Liver (tissue), 9 donors: Measurements from ENCODE around the gene ANGPT4. TPM values are rescaled to one million over a fixed set of nuclear protein-coding genes. Genes with fewer than 3 reads are reported as not detected.

Source experiments
- DNase-seq: peaks from one replicate; pipeline ENCODE4 v3.0.0-alpha.2; 2017; ENCODE audit warnings: low spot score
- H3K27ac ChIP-seq, 2 donors: one replicate each; pipeline ENCODE4 v1.7.0; 2013; ENCODE audit warnings: inconsistent platforms in 2 of 2, low read length in 2 of 2, control low read depth in 1 of 2, low read depth in 1 of 2, mild to moderate bottlenecking in 1 of 2
- H3K27me3 ChIP-seq, 4 donors: one replicate each; pipeline versions ENCODE4 v1.6.1 to v1.7.0; 2013; ENCODE audit warnings: low read length in 3 of 4, inconsistent platforms in 1 of 4, mild to moderate bottlenecking in 1 of 4, moderate library complexity in 1 of 4; ENCODE audit not compliant: control insufficient read depth in 4 of 4, insufficient read depth in 4 of 4
- H3K36me3 ChIP-seq, 4 donors: one replicate each; pipeline versions ENCODE4 v1.6.1 to v1.7.0; 2013; ENCODE audit warnings: low read length in 3 of 4, mild to moderate bottlenecking in 3 of 4, low read depth in 1 of 4, moderate library complexity in 1 of 4; ENCODE audit not compliant: control insufficient read depth in 4 of 4, insufficient read depth in 3 of 4
- H3K4me1 ChIP-seq, 4 donors: one replicate each; pipeline versions ENCODE4 v1.6.1 to v1.7.0; 2013; ENCODE audit warnings: low read length in 3 of 4, mild to moderate bottlenecking in 3 of 4, moderate library complexity in 1 of 4; ENCODE audit not compliant: control insufficient read depth in 4 of 4, insufficient read depth in 4 of 4
- H3K4me3 ChIP-seq, 3 donors: one replicate each; pipeline versions ENCODE4 v1.6.1 to v1.7.0; 2013; ENCODE audit warnings: low read length in 3 of 3, control low read depth in 1 of 3, low read depth in 1 of 3, mild to moderate bottlenecking in 1 of 3
- H3K9ac ChIP-seq, 2 donors: one replicate each; pipeline ENCODE4 v1.7.0; 2013; ENCODE audit warnings: low read length in 2 of 2, mild to moderate bottlenecking in 2 of 2, moderate library complexity in 2 of 2, control low read depth in 1 of 2, low read depth in 1 of 2
- H3K9me3 ChIP-seq, 4 donors: one replicate each; pipeline versions ENCODE4 v1.6.1 to v1.7.0; 2013; ENCODE audit warnings: low read length in 3 of 4; ENCODE audit not compliant: control insufficient read depth in 4 of 4
- EGR1 ChIP-seq, 2 donors: IDR thresholded peaks; 2 replicates each; pipeline ENCODE4 v1.6.1; 2016 to 2018; ENCODE audit warnings: antibody characterized with exemption in 2 of 2, low read depth in 2 of 2
- FOXA1 ChIP-seq: IDR thresholded peaks from 2 replicates; pipeline ENCODE4 v1.6.1; 2016; ENCODE audit warnings: antibody characterized with exemption
- FOXA2 ChIP-seq: IDR thresholded peaks from 2 replicates; pipeline ENCODE4 v1.6.1; 2016; ENCODE audit warnings: antibody characterized with exemption
- GABPA ChIP-seq, 2 donors: IDR thresholded peaks in 1 of 2; conservative IDR thresholded peaks in 1 of 2; 2 replicates each; pipeline ENCODE4 v1.6.1; 2016; ENCODE audit warnings: antibody characterized with exemption in 2 of 2, mild to moderate bottlenecking in 1 of 2, moderate library complexity in 1 of 2
- HNF4A ChIP-seq, 2 donors: conservative IDR thresholded peaks; 2 replicates each; pipeline ENCODE4 v1.6.1; 2016; ENCODE audit warnings: antibody characterized with exemption in 2 of 2, mild to moderate bottlenecking in 2 of 2
- HNF4G ChIP-seq: IDR thresholded peaks from 2 replicates; pipeline ENCODE4 v1.6.1; 2016; ENCODE audit warnings: antibody characterized with exemption
- MAX ChIP-seq: IDR thresholded peaks from 2 replicates; pipeline ENCODE4 v1.6.1; 2016; ENCODE audit warnings: antibody characterized with exemption
- NR2F2 ChIP-seq: IDR thresholded peaks from 2 replicates; pipeline ENCODE4 v1.6.1; 2016; ENCODE audit warnings: antibody characterized with exemption
- RAD21 ChIP-seq, 2 donors: IDR thresholded peaks; 2 replicates each; pipeline ENCODE4 v1.6.1; 2016; ENCODE audit warnings: antibody characterized with exemption in 2 of 2, mild to moderate bottlenecking in 2 of 2
- RXRA ChIP-seq, 2 donors: IDR thresholded peaks; 2 replicates each; pipeline ENCODE4 v1.6.1; 2017 to 2018; ENCODE audit warnings: antibody characterized with exemption in 2 of 2, mild to moderate bottlenecking in 1 of 2
- TAF1 ChIP-seq: conservative IDR thresholded peaks from 2 replicates; pipeline ENCODE4 v1.6.1; 2016; ENCODE audit warnings: antibody characterized with exemption, mild to moderate bottlenecking
- WGBS: extraction: QIAGEN DNeasy Blood & Tissue Kit; methylation state at CpG from one replicate; pipeline ENCODE4 v1.1.7; 2013; 5-methylcytosine and 5-hydroxymethylcytosine counted together
- polyA plus RNA-seq, 2 donors: library from polyadenylated mRNA; stranded (reverse) in 1 of 2; unstranded in 1 of 2; fragments of 200-250 nt in 1 of 2; fragments of >200 nt in 1 of 2; fragmentation: Nextera tagmentation in 1 of 2; extraction: Ambion mirVana in 1 of 2; gene quantifications; one replicate each; pipeline versions ENCODE4 v1.2.1 to v1.2.3, GENCODE V29; 2013 to 2015
- total RNA-seq, 2 donors: library from RNA; depleted of rRNA; stranded (reverse); fragments of >200 nt; gene quantifications; one replicate each; pipeline ENCODE4 v1.2.3, GENCODE V29; 2014
- TF ChIP-seq, protein P1 (sequence below): IDR thresholded peaks from 2 replicates; pipeline ENCODE4 v1.6.1; 2016; ENCODE audit warnings: antibody characterized with exemption
- TF ChIP-seq, protein P2 (sequence below): fragments of 150-350 bp; IDR thresholded peaks from 2 replicates; pipeline ENCODE4 v1.5.1; 2017; ENCODE audit warnings: improper control_type of control experiment, low read depth, low read length; ENCODE audit not compliant: missing input control
- donor health status: healthy.
- donor health status: healthy.
- donor health status: healthy.
- donor health status: healthy.
- donor health status: healthy.

Gene ANGPT4
- total RNA-seq = under 1 TPM; 0.05 to 0.08 TPM
- polyA plus RNA-seq = under 1 TPM; 0.07 to 0.13 TPM

- no peak for DNase-seq
- H3K9me3 ChIP-seq = no peaks in the 10 kb centered on the region
- H3K27me3 ChIP-seq = no peaks in the 10 kb centered on the region
- H3K4me1 ChIP-seq = no peaks in the 10 kb centered on the region
- TF ChIP-seq EGR1 (IDR thresholded peaks at IDR 0.05; ENCODE audit: low read depth in 2 of 2) (no peak), FOXA1 (no peak)
- no peak within 1 kb of the TSS for H3K9ac ChIP-seq
- H3K36me3 ChIP-seq = no peaks in the 10 kb centered on the region
- 48% methylated on average over 18 of the region's 18 CpGs for WGBS
- H3K4me3 ChIP-seq = no peak within 1 kb of the TSS
- H3K27ac ChIP-seq = no peak within 1 kb of the TSS
Observed at GRCh38 chr20:916125-916799, at the start of gene ANGPT4. ANGPT4 (minus strand) TSS chr20:916334; CDS start chr20:916214, 120 bp downstream.

- 88% methylated on average over 10 of the region's 10 CpGs for WGBS
- no peak for DNase-seq
- no peak for TF ChIP-seq RAD21 (IDR thresholded peaks at IDR 0.05)
- TF ChIP-seq, protein P1, sequence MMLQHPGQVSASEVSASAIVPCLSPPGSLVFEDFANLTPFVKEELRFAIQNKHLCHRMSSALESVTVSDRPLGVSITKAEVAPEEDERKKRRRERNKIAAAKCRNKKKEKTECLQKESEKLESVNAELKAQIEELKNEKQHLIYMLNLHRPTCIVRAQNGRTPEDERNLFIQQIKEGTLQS = no peak
- no peak for TF ChIP-seq RXRA (IDR thresholded peaks at IDR 0.05)
- TF ChIP-seq, protein P2, sequence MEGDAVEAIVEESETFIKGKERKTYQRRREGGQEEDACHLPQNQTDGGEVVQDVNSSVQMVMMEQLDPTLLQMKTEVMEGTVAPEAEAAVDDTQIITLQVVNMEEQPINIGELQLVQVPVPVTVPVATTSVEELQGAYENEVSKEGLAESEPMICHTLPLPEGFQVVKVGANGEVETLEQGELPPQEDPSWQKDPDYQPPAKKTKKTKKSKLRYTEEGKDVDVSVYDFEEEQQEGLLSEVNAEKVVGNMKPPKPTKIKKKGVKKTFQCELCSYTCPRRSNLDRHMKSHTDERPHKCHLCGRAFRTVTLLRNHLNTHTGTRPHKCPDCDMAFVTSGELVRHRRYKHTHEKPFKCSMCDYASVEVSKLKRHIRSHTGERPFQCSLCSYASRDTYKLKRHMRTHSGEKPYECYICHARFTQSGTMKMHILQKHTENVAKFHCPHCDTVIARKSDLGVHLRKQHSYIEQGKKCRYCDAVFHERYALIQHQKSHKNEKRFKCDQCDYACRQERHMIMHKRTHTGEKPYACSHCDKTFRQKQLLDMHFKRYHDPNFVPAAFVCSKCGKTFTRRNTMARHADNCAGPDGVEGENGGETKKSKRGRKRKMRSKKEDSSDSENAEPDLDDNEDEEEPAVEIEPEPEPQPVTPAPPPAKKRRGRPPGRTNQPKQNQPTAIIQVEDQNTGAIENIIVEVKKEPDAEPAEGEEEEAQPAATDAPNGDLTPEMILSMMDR = no peak
- no peak for TF ChIP-seq GABPA (IDR thresholded peaks at IDR 0.05 in 1 of 2, conservative IDR thresholded peaks at IDR 0.05 in 1 of 2)
- Histone ChIP-seq H3K4me1 (no peaks in the 10 kb centered on the region), H3K27me3 (no peaks in the 10 kb centered on the region), H3K36me3 (no peaks in the 10 kb centered on the region), H3K9me3 (no peaks in the 10 kb centered on the region), H3K9ac (no peak overlapping the region), H3K27ac (no peak overlapping the region), H3K4me3 (no peak overlapping the region)
Observed at GRCh38 chr20:963795-964194, 47.7 kb upstream of the ANGPT4 start.

GRCh38 chr20:962683-963082, 46.5 kb upstream of the ANGPT4 start:
- H3K27me3 ChIP-seq = no peaks in the 10 kb centered on the region
- no peak overlapping the region for H3K9ac ChIP-seq
- 83% methylated on average over 8 of the region's 8 CpGs for WGBS
- H3K9me3 ChIP-seq = no peaks in the 10 kb centered on the region
- H3K36me3 ChIP-seq = no peaks in the 10 kb centered on the region
- TF ChIP-seq TAF1 = no peak
- H3K4me3 ChIP-seq = no peak overlapping the region
- no peaks in the 10 kb centered on the region for H3K4me1 ChIP-seq
- no peak overlapping the region for H3K27ac ChIP-seq
- no peak for DNase-seq

GRCh38 chr20:962223-962622, 46.1 kb upstream of the ANGPT4 start:
- H3K4me3 ChIP-seq = no peak overlapping the region
- no peak for DNase-seq
- no peak overlapping the region for H3K9ac ChIP-seq
- TF ChIP-seq HNF4A (conservative IDR thresholded peaks at IDR 0.05) (no peak), FOXA2 (no peak), EGR1 (IDR thresholded peaks at IDR 0.05; ENCODE audit: low read depth in 2 of 2) (no peak), MAX (no peak), HNF4G (no peak), NR2F2 (no peak), TAF1 (no peak)
- TF ChIP-seq, protein P1 = no peak
- H3K27ac ChIP-seq = no peak overlapping the region
- H3K9me3 ChIP-seq = no peaks in the 10 kb centered on the region
- no peaks in the 10 kb centered on the region for H3K4me1 ChIP-seq
- H3K36me3 ChIP-seq = no peaks in the 10 kb centered on the region
- 69% methylated on average over 3 of the region's 3 CpGs for WGBS
- H3K27me3 ChIP-seq = no peaks in the 10 kb centered on the region
